MCF 10A (cell line): ENCODE measurements around the gene DLD. TPM values are rescaled to one million over a fixed set of nuclear protein-coding genes. Genes with fewer than 3 reads are reported as not detected.
A peak's percentile ranks its signal among the peaks of the same experiment; 100 is the strongest.

ENCODE experiments used
- BruUV-seq: library from RNA; stranded (reverse); fragments of 400-500 nt; replicated peaks from 2 replicates; lab custom pipeline; 2021; lab: Mats Ljungman, UMichigan
- CTCF ChIA-PET: fragments of 300-600 bp; sonication (Branson Sonifier 250); formaldehyde crosslinking; extraction: SDS; loops from one replicate; lab custom pipeline; 2021; ENCODE audit warnings: antibody characterized with exemption, inconsistent platforms; lab: Yijun Ruan, JAX
- POLR2A ChIA-PET: fragments of 300-600, 350-650 bp; sonication (Branson Sonifier 250); formaldehyde crosslinking; extraction: SDS; loops from one replicate; lab custom pipeline; 2020; ENCODE audit warnings: antibody characterized with exemption, inconsistent platforms; lab: Yijun Ruan, JAX
- DNase-seq: peaks from one replicate; pipeline ENCODE4 v3.0.0-alpha.2; 2018; ENCODE audit not compliant: unreplicated experiment
- H3K27ac Mint-ChIP-seq: one replicate; pipeline ENCODE4 v1.8.0; 2022; ENCODE audit warnings: mild to moderate bottlenecking, low read depth, mixed read lengths; ENCODE audit not compliant: unreplicated experiment
- H3K27me3 Mint-ChIP-seq: one replicate; pipeline ENCODE4 v1.8.0; 2022; ENCODE audit warnings: mixed read lengths; ENCODE audit not compliant: insufficient read depth, unreplicated experiment
- H3K36me3 Mint-ChIP-seq: one replicate; pipeline ENCODE4 v1.8.0; 2022; ENCODE audit warnings: mild to moderate bottlenecking, moderate library complexity, mixed read lengths; ENCODE audit not compliant: insufficient read depth, unreplicated experiment
- H3K4me1 Mint-ChIP-seq: one replicate; pipeline ENCODE4 v1.8.0; 2022; ENCODE audit warnings: mixed read lengths; ENCODE audit not compliant: insufficient read depth, unreplicated experiment
- H3K4me3 Mint-ChIP-seq: one replicate; pipeline ENCODE4 v1.8.0; 2022; ENCODE audit warnings: mild to moderate bottlenecking, moderate library complexity, mixed read lengths; ENCODE audit not compliant: unreplicated experiment
- H3K9me3 Mint-ChIP-seq: one replicate; pipeline ENCODE4 v1.8.0; 2022; ENCODE audit warnings: mixed read lengths; ENCODE audit not compliant: unreplicated experiment
- CTCF ChIP-seq: fragments of 200-600 bp; IDR thresholded peaks from one replicate; pipeline ENCODE4 v1.8.0; 2022; ENCODE audit warnings: antibody characterized with exemption, mild to moderate bottlenecking; ENCODE audit not compliant: unreplicated experiment
- intact Hi-C: fragments of 100-400 bp; cut with micrococcal nuclease; formaldehyde crosslinking; loops from 2 replicates; pipeline ENCODE4 v1.14.1; 2022
- total RNA-seq: library from RNA; stranded (reverse); gene quantifications from 2 replicates; pipeline ENCODE4 v1.2.3, GENCODE V29; 2022

DLD gene
- total RNA-seq, 1 experiment from 2014 or later: 83.0 TPM

DNA sequence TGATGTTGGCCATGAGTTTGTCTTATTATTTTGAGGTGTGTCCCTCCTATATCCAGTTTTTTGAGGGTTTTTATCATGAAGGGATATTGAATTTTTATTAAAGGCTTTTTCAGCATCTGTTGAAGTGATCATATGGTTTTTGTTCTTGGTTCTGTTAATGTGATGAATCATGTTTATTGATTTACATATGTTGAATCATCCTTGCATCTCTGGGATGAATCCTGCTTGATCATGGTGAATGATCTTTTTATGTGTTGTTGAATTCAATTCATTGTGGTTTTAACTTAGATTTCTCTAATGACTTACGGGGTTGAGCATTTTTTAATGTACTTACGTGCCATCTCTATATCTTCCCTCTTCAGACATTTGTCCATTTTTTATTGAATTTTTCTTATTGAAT, 22.9 kb downstream of the DLD start:
- H3K36me3 Mint-ChIP-seq: peaks cover 62% of the 10 kb centered on the region

DNA sequence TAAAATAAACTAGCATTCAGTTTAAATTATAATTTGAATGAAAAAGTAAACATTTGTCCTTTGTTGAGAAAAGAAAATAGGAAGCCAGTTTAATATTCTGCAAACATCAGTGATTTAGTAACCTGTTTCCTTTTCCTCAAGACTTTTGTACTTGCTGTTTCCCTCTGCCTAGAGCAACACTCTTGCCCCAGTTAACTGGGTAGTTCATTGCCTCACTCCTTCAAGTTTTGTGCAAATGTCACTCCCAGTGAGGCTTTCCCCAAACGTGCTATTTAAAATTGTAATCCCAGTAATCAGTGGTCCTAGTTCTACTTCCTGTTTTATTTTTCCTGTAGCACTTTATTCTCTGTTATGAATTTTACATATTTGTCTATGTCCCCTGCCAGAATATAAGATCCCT, 23.8 kb downstream of the DLD start:
- ChIA-PET POLR2A (no interaction called here), CTCF (interaction anchor here (0.8 kb wide), 1 partner anchor 12 kb away, joined by 4 read pairs; no protein-coding TSS in a partner anchor)
- no peak for DNase-seq
- Mint-ChIP-seq H3K27me3 (no peaks in the 10 kb centered on the region), H3K36me3 (peaks cover 52% of the 10 kb centered on the region), H3K9me3 (no peaks in the 10 kb centered on the region), H3K27ac (no peak overlapping the region), H3K4me3 (no peak overlapping the region), H3K4me1 (peaks cover 24% of the 10 kb centered on the region)
- intact Hi-C loops: no loop called here
- no TSS peak for BruUV-seq
- TF ChIP-seq CTCF: no peak

More for the DNA sequence above, 22.9 kb downstream of the DLD start:
- no peak overlapping the region for H3K27ac Mint-ChIP-seq
- H3K4me1 Mint-ChIP-seq: peaks cover 24% of the 10 kb centered on the region
- H3K4me3 Mint-ChIP-seq: no peak overlapping the region
- H3K9me3 Mint-ChIP-seq: no peaks in the 10 kb centered on the region
- intact Hi-C loops: no loop called here
- no peaks in the 10 kb centered on the region for H3K27me3 Mint-ChIP-seq
- DNase-seq: no peak
- BruUV-seq: no TSS peak
- ChIA-PET CTCF (no interaction called here), POLR2A (interaction anchor here (1.9 kb wide), 1 partner anchor 11 kb away, joined by 5 read pairs; no protein-coding TSS in a partner anchor)
- no peak for TF ChIP-seq CTCF

- CTCF ChIA-PET: interaction anchor here (0.8 to 2.3 kb wide), 2 partner anchors 10 to 11 kb away, joined by 4 to 6 read pairs; no protein-coding TSS in a partner anchor
- Mint-ChIP-seq H3K9me3 (no peaks in the 10 kb centered on the region), H3K36me3 (peaks cover 45% of the 10 kb centered on the region), H3K4me1 (peaks cover 24% of the 10 kb centered on the region), H3K27ac (no peak overlapping the region), H3K27me3 (no peaks in the 10 kb centered on the region), H3K4me3 (no peak overlapping the region)
- no peak for TF ChIP-seq CTCF
- DNase-seq: no peak
- POLR2A ChIA-PET: no interaction called here
- intact Hi-C loops: no loop called here
- BruUV-seq: no TSS peak
These were observed 24.6 kb downstream of the DLD start for GRCh38 chr7:107915541-107915940.

DNA sequence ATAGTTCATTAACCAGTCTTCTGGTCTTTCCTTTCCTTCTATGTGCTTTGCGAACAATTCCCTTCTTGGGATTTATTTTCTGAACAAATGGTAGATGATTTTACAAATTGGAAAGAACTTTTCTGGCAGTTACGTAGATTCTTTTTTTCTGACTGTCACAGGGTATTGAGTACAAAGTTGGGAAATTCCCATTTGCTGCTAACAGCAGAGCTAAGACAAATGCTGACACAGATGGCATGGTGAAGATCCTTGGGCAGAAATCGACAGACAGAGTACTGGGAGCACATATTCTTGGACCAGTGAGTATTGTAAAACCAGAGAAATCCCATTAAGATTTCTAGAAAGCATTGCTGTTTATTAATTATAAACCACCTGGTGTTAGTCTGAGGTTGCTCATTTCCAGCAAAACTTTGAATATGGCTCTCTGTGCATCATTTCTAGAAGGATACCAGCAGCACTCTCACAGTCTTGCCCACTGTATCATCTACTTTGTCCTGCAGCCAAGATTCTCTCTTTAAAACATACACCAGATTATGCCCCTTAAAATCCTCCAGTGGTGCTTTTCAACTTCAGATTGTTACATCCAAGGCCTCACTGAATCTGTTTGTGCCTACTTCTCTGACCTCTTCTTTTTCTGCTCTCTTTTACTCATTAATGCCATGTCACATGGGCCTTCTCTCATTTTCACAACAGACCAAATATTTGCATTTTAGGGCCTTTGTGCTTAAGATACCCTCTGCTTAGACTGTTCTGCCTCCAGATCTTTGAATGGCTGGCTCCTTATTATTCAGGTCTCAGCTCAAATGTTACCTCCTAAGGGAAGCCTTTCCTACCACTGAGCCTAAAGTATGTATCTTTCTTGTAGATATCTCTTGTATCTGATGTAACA, 27.0 kb downstream of the DLD start:
- H3K9me3 Mint-ChIP-seq: no peaks in the 10 kb centered on the region
- CTCF ChIA-PET: interaction anchor here (0.6 to 2.3 kb wide), 3 partner anchors 7 to 99 kb away, joined by 3 to 6 read pairs (median 6); no protein-coding TSS in a partner anchor
- H3K27ac Mint-ChIP-seq: peak overlapping the region; percentile 2
- peaks cover 24% of the 10 kb centered on the region for H3K4me1 Mint-ChIP-seq
- H3K4me3 Mint-ChIP-seq: no peak overlapping the region
- no peaks in the 10 kb centered on the region for H3K27me3 Mint-ChIP-seq
- POLR2A ChIA-PET: interaction anchor here (0.9 to 1.7 kb wide), 10 partner anchors 9 to 228 kb away, joined by 3 to 7 read pairs (median 4); no protein-coding TSS in a partner anchor
- no peak for DNase-seq
- BruUV-seq: no TSS peak
- peaks cover 29% of the 10 kb centered on the region for H3K36me3 Mint-ChIP-seq
- intact Hi-C loops: no loop called here
- no peak for TF ChIP-seq CTCF
